H1 (cell line): ENCODE measurements around the gene COL4A4. TPM values are rescaled to one million over a fixed set of nuclear protein-coding genes. Genes with fewer than 3 reads are reported as not detected.
"Not testable (repeated sequence)": the region's sequence is repeated elsewhere in the genome, so short reads cannot be mapped to it uniquely, and the experiment has no call there.

ENCODE experiments used
- CTCF ChIA-PET: fragments of 300-600 bp; sonication (Branson Sonifier 250); formaldehyde crosslinking; loops from one replicate; lab custom pipeline; 2021; ENCODE audit not compliant: partially characterized antibody; lab: Charles Lee
- POLR2A ChIA-PET: fragments of 300-600 bp; sonication (Branson Sonifier 250); formaldehyde crosslinking; loops from one replicate; lab custom pipeline; 2021; ENCODE audit warnings: inconsistent platforms; ENCODE audit not compliant: partially characterized antibody; lab: Charles Lee
- DNase-seq, 2 experiments: peaks; one replicate each; pipeline versions ENCODE4 v3.0.0 to v3.0.0-alpha.2; 2010 to 2022; ENCODE audit warnings: low spot score in 2 of 2, low read depth in 1 of 2, mixed read lengths in 1 of 2
- FAIRE-seq: peaks from 2 replicates; lab custom pipeline; 2011; peaks lifted over from hg19 to GRCh38; lab: Jason Lieb, UNC
- H2AFZ ChIP-seq: 2 replicates; pipeline ENCODE4 v1.8.1; 2012; ENCODE audit warnings: low read length, inconsistent platforms
- H2AK5ac ChIP-seq: 2 replicates; pipeline ENCODE4 v1.6.1; 2013; ENCODE audit warnings: low read depth, low read length
- H2BK120ac ChIP-seq: replicated peaks from 2 replicates; pipeline ENCODE3; 2013; ENCODE audit warnings: low read depth, low read length, inconsistent platforms
- H2BK12ac ChIP-seq: 2 replicates; pipeline ENCODE4 v1.6.1; 2013; ENCODE audit warnings: low read depth, low read length
- H2BK15ac ChIP-seq: 2 replicates; pipeline ENCODE4 v1.6.1; 2013; ENCODE audit warnings: low read length
- H2BK20ac ChIP-seq: 2 replicates; pipeline ENCODE4 v1.6.1; 2013; ENCODE audit warnings: low read length
- H2BK5ac ChIP-seq: 2 replicates; pipeline ENCODE4 v1.6.1; 2013; ENCODE audit warnings: low read depth, low read length
- H3K14ac ChIP-seq: 2 replicates; pipeline ENCODE4 v1.6.1; 2013; ENCODE audit warnings: inconsistent platforms; ENCODE audit not compliant: insufficient read length
- H3K18ac ChIP-seq: 2 replicates; pipeline ENCODE4 v1.6.1; 2013; ENCODE audit warnings: low read length; ENCODE audit errors: extremely low read depth
- H3K23ac ChIP-seq: 2 replicates; pipeline ENCODE4 v1.6.1; 2013; ENCODE audit warnings: inconsistent platforms; ENCODE audit not compliant: insufficient read length
- H3K23me2 ChIP-seq: 2 replicates; pipeline ENCODE4 v1.6.1; 2013; ENCODE audit warnings: low read depth, low read length
- H3K27ac ChIP-seq: 2 replicates; pipeline ENCODE4 v1.6.1; 2011; ENCODE audit warnings: low read depth, low read length, inconsistent platforms
- H3K27me3 ChIP-seq, 4 experiments: replicated peaks in 1 of 4; 1 replicate in 1 of 4; 2 replicates in 3 of 4; pipeline versions ENCODE4 v1.6.1 to v1.8.1; 2011 to 2013; ENCODE audit warnings: low read length in 3 of 4, mild to moderate bottlenecking in 3 of 4, inconsistent platforms in 2 of 4, mixed read lengths in 2 of 4, moderate library complexity in 1 of 4; ENCODE audit not compliant: control insufficient read depth in 3 of 4, insufficient read depth in 3 of 4; ENCODE audit errors: extremely low read depth in 1 of 4
- H3K36me3 ChIP-seq, 4 experiments: 2 replicates each; pipeline versions ENCODE4 v1.6.1 to v1.8.1; 2011 to 2013; ENCODE audit warnings: mild to moderate bottlenecking in 4 of 4, low read length in 3 of 4, moderate library complexity in 2 of 4, control low read depth in 1 of 4, inconsistent platforms in 1 of 4; ENCODE audit not compliant: insufficient read depth in 4 of 4, control insufficient read depth in 2 of 4
- H3K4ac ChIP-seq: replicated peaks from 2 replicates; pipeline ENCODE3; 2013; ENCODE audit warnings: low read length, low read depth, mixed read lengths, inconsistent platforms; ENCODE audit not compliant: insufficient read length
- H3K4me1 ChIP-seq, 4 experiments: replicated peaks in 1 of 4; 1 replicate in 1 of 4; 2 replicates in 3 of 4; pipeline versions ENCODE4 v1.6.1 to v1.8.1; 2011 to 2013; ENCODE audit warnings: low read length in 3 of 4, inconsistent platforms in 2 of 4, mixed read lengths in 1 of 4; ENCODE audit not compliant: insufficient read depth in 4 of 4, control insufficient read depth in 3 of 4
- H3K4me2 ChIP-seq, 2 experiments: 2 replicates each; pipeline versions ENCODE4 v1.6.1 to v1.8.1; 2011 to 2013; ENCODE audit warnings: low read depth in 2 of 2, low read length in 2 of 2, control low read depth in 1 of 2, inconsistent platforms in 1 of 2, mild to moderate bottlenecking in 1 of 2; ENCODE audit not compliant: insufficient read depth in 1 of 2
- H3K4me3 ChIP-seq, 4 experiments: fragments of 200-600, 300-600 bp in 1 of 4; sonication (generic), shearing (Covaris generic), sonication (Bioruptor Twin) in 1 of 4; 2 replicates each; pipeline versions ENCODE4 v1.5.1 to v1.8.1; 2011 to 2016; ENCODE audit warnings: low read length in 4 of 4, low read depth in 3 of 4, control low read depth in 2 of 4, inconsistent platforms in 2 of 4, mild to moderate bottlenecking in 2 of 4, mixed read lengths in 1 of 4, moderate library complexity in 1 of 4; ENCODE audit not compliant: insufficient read depth in 2 of 4; ENCODE audit errors: extremely low read depth in 1 of 4
- H3K56ac ChIP-seq: replicated peaks from 2 replicates; pipeline ENCODE3; 2013; ENCODE audit warnings: low read depth, mild to moderate bottlenecking, mixed read lengths, low read length, inconsistent platforms; ENCODE audit not compliant: insufficient read length
- H3K79me1 ChIP-seq: 2 replicates; pipeline ENCODE4 v1.6.1; 2013; ENCODE audit warnings: low read depth, low read length, control low read depth
- H3K79me2 ChIP-seq, 2 experiments: 2 replicates each; pipeline versions ENCODE4 v1.6.1 to v1.8.1; 2012 to 2013; ENCODE audit warnings: low read length in 2 of 2, mild to moderate bottlenecking in 2 of 2, inconsistent platforms in 1 of 2; ENCODE audit not compliant: insufficient read depth in 2 of 2, control insufficient read depth in 1 of 2
- H3K9ac ChIP-seq, 4 experiments: replicated peaks in 1 of 4; 1 replicate in 1 of 4; 2 replicates in 3 of 4; pipeline versions ENCODE4 v1.6.1 to v1.8.1; 2011 to 2013; ENCODE audit warnings: low read depth in 3 of 4, low read length in 3 of 4, control low read depth in 2 of 4, mild to moderate bottlenecking in 2 of 4, moderate library complexity in 2 of 4, inconsistent platforms in 1 of 4; ENCODE audit errors: extremely low read depth in 1 of 4
- H3K9me3 ChIP-seq, 2 experiments: 2 replicates each; pipeline versions ENCODE4 v1.6.1 to v1.8.1; 2012 to 2013; ENCODE audit warnings: mild to moderate bottlenecking in 2 of 2, moderate library complexity in 2 of 2, control low read depth in 1 of 2, inconsistent platforms in 1 of 2, low read depth in 1 of 2, low read length in 1 of 2, mixed read lengths in 1 of 2; ENCODE audit not compliant: insufficient read depth in 2 of 2
- H4K20me1 ChIP-seq, 2 experiments: replicated peaks in 1 of 2; 2 replicates each; pipeline versions ENCODE3 to v1.8.1; 2011 to 2013; ENCODE audit warnings: inconsistent platforms in 2 of 2, low read length in 2 of 2, mild to moderate bottlenecking in 1 of 2; ENCODE audit not compliant: insufficient read depth in 2 of 2, control insufficient read depth in 1 of 2
- H4K5ac ChIP-seq: 2 replicates; pipeline ENCODE4 v1.6.1; 2013; ENCODE audit warnings: low read length, low read depth, mixed read lengths, inconsistent platforms; ENCODE audit not compliant: insufficient read length
- H4K8ac ChIP-seq: 2 replicates; pipeline ENCODE4 v1.8.0; 2013; ENCODE audit warnings: mild to moderate bottlenecking, moderate library complexity, low read length, inconsistent platforms; ENCODE audit not compliant: insufficient read depth; ENCODE audit errors: extremely low read depth
- H4K91ac ChIP-seq: replicated peaks from 2 replicates; pipeline ENCODE3; 2013; ENCODE audit warnings: low read length, mixed read lengths, inconsistent platforms; ENCODE audit not compliant: insufficient read length
- WGBS, 2 experiments: shearing (Covaris generic) in 1 of 2; methylation state at CpG; one replicate each; pipeline versions ENCODE4 v1.1.6 to v1.1.7; 2013 to 2015; ENCODE audit warnings: low lambda C conversion rate in 2 of 2, mixed read lengths in 2 of 2, inconsistent platforms in 1 of 2, low coverage in 1 of 2, missing lambda C conversion rate in 1 of 2; ENCODE audit not compliant: insufficient replicate concordance in 2 of 2, insufficient coverage in 1 of 2, insufficient read length in 1 of 2; ENCODE audit errors: extremely low coverage in 1 of 2, missing lambda C conversion rate in 1 of 2; 5-methylcytosine and 5-hydroxymethylcytosine counted together
- polyA plus RNA-seq, 7 experiments: library from polyadenylated mRNA; depleted of rRNA in 3 of 7; stranded (reverse) in 5 of 7; unstranded in 2 of 7; fragments of >200 nt in 5 of 7; fragments of 200-250 nt in 2 of 7; gene quantifications; 1 replicate in 5 of 7; 2 replicates in 1 of 7; 4 replicates in 1 of 7; pipeline versions ENCODE4 v1.2.1 to v1.2.3, GENCODE V29; 2011 to 2013; ENCODE audit warnings: missing spikeins in 2 of 7, mixed read lengths in 2 of 7
- total RNA-seq: library from RNA; stranded (reverse); fragmentation: NEBNext Ultra II Directional; extraction: Animal tissue kit (Norgen Biotek cat#: 25700); gene quantifications from 2 replicates; pipeline ENCODE4 v1.2.1, GENCODE V29; 2021

COL4A4 gene
- total and polyA plus RNA-seq, 2 of the 8 experiments (the other 6 are each of a cell fraction or from before 2014, with no cell fraction given): 0.33 to 1.7 TPM

DNA sequence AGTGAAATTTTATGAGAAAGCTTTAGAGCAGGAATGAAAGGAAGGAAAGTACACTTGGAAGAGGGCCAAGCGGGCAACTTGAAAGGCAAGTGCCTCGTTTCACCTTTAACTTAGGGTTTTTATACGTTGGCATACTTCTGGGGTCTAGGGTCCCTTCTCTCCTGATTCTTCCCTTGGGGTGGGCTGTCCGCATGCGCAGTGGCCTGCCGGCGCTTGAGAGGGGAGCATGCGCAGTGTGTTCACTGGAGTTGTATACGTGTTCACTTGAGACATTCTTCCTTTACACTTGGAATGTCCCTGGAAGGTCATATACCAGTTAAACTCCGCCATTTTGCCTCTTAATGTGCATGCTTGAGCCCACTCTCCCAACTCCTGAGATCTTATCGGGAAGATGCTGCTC lies 7.8 kb upstream of the COL4A4 start:
- H3K23me2 ChIP-seq, H3K4me1 ChIP-seq, H3K56ac ChIP-seq, H2BK20ac ChIP-seq, H3K18ac ChIP-seq, H3K23ac ChIP-seq, DNase-seq, H3K14ac ChIP-seq, H3K4me2 ChIP-seq, H3K36me3 ChIP-seq, H3K79me1 ChIP-seq, POLR2A ChIA-PET, H4K8ac ChIP-seq, H4K5ac ChIP-seq, H3K9ac ChIP-seq, H2AFZ ChIP-seq, H3K27me3 ChIP-seq, H2BK120ac ChIP-seq, H3K27ac ChIP-seq, H4K91ac ChIP-seq, H2BK5ac ChIP-seq, H4K20me1 ChIP-seq, H2BK12ac ChIP-seq, H3K9me3 ChIP-seq, H2AK5ac ChIP-seq, H3K4ac ChIP-seq, H3K4me3 ChIP-seq, H3K79me2 ChIP-seq, FAIRE-seq, H2BK15ac ChIP-seq: not testable (repeated sequence)
- WGBS, 2 experiments: 95% methylated on average over 11 of the region's 11 CpGs; no CpG with 5 or more reads in 1 of the 2 experiments
- CTCF ChIA-PET: interaction anchor here (0.6 to 0.8 kb wide), 2 partner anchors 9 to 18 kb away, joined by 3 to 5 read pairs; no protein-coding TSS in a partner anchor
